ENCODE results near the gene SPATA12. TPM values are rescaled to one million over a fixed set of nuclear protein-coding genes. Genes with fewer than 3 reads are reported as not detected.

Gene SPATA12, protein sequence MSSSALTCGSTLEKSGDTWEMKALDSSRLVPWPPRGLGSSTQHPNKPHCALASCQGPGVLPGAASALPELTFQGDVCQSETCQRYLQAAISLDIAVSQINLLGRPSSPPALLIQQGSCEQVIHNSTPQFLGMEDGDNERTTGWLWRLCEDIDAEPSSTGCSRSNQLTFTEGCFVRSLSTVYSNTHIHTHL
- total RNA-seq (2014; rRNA removed; shearing (Covaris generic)) (0.10 TPM in 1 of 2 replicates, not detected in the other), polyA plus RNA-seq (2016; fragmentation: Nextera tagmentation; extraction: Ambion mirVana) (0.65 and 0.70 TPM in 2 replicates)
- long read RNA-seq, partial matches to known transcripts, result 0 of 1 reads
- long read RNA-seq, other reads (novel, unspliced or antisense), result 0 of 1 reads

DNA sequence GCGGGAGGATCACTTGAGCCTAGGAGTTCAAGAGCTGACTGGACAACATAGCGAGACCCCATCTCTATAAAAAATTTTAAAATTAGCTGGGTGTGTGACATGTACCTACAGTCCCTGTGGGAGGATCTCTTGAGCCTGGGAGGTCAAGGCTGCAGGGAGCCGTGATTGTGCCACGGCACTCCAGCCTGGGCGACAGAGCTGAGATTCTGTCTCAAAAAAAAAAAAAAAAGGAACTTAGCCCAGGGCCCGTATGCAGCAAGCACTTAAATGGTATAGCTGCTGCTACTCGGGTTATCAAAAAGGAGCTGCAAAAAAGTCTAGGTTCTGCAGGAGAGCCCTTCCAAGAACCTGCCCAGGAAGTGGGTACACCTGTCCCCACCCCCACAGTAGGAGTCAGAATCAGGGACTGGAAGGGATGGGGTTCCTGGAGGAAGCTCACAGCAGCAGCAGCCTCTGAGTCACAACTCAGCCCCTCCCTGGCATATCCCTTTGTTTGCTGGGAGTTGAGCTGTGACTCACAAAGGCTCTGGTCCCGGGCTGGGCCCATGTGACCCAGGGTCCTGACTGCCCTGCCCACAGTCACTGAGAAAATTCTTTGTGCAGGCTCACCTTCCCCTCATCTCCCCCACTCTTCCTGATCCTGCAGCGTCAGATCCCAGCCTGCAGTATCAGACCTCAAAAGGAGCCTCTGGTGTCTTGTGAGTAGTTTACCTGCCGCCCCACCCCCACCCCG lies at the start of gene SPATA12:
SPATA12 (plus strand) TSS at position 576 of the 733 bp plus-strand sequence. CDS start 13,031 bp downstream, outside the sequence.
- H2AFZ ChIP-seq, result no peak within 1 kb of the TSS
- H4K20me1 ChIP-seq (replicated peaks; ENCODE audit: insufficient read depth), result no peaks in the 10 kb centered on the region
- peak; percentile 92 for DNase-seq (ENCODE audit: low spot score)
- no peaks in the 10 kb centered on the region for H3K27me3 ChIP-seq (ENCODE audit: insufficient read depth)
- Mint-ChIP-seq H3K9me3 (no peaks in the 10 kb centered on the region), H3K36me3 (ENCODE audit: low read depth) (no peaks in the 10 kb centered on the region; the same call in 2 of the 3 replicates), H3K4me1 (peaks cover 29% of the 10 kb centered on the region), H3K27me3 (ENCODE audit: insufficient read depth, low read depth, poor library complexity) (peaks cover 3% of the 10 kb centered on the region), H3K4me3 (peak within 1 kb of the TSS; percentile 58; the same call in 2 of the 3 replicates), H3K27ac (peak within 1 kb of the TSS; percentile 99)
- peak; percentile 93 for ATAC-seq
- no peaks in the 10 kb centered on the region for H3K36me3 ChIP-seq (ENCODE audit: insufficient read depth)
- H3K9me2 ChIP-seq (ENCODE audit: insufficient read depth), result no peaks in the 10 kb centered on the region
- peaks cover 22% of the 10 kb centered on the region for H3K4me1 ChIP-seq (ENCODE audit: insufficient read depth)
- H3K4me3 ChIP-seq, result no peak within 1 kb of the TSS
- H3K4me2 ChIP-seq, result peak within 1 kb of the TSS; percentile 31; the same call in 1 of the 2 replicates
- 0 out of 2 replicates have a peak, but pooled peaks cover 2% of the 10 kb centered on the region for H3F3A ChIP-seq (replicated peaks; ENCODE audit: low read depth)
- H3K27ac ChIP-seq (ENCODE audit: low read depth), result peak within 1 kb of the TSS; percentile 85
- no peaks in the 10 kb centered on the region for H3K79me2 ChIP-seq (replicated peaks; ENCODE audit: insufficient read depth)
- TF ChIP-seq JUNB (IDR thresholded peaks at IDR 0.05; ENCODE audit: unreplicated experiment), result no peak
- peak; percentile 52 for TF ChIP-seq CREB1 (CRISPR knock-in tag; IDR thresholded peaks at IDR 0.05; ENCODE audit: low read depth)

DNA sequence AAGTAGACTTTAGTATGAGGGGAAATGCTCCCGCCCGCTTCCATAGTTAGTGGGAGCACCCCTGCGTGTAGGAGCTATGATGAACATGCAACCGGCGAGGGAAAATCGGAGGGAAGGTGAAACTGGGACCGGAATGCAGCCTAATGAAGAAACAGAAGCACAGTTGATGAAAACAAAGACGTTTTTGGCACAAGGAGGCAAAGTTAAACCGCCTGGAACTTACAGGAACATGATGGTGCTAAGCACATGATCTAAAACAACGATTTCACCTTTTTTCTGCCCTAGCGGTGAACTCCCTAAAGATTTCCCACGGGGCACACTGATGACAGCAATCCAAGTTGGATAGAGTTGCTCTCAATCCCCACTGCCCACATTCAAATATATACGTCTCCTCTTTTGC lies 49.4 kb upstream of the SPATA12 start:
- H3K4me1 ChIP-seq (ENCODE audit: insufficient read depth), result peaks cover 33% of the 10 kb centered on the region
- H3F3A ChIP-seq (replicated peaks; ENCODE audit: low read depth), result peaks cover 8% of the 10 kb centered on the region
- no peaks in the 10 kb centered on the region for H4K20me1 ChIP-seq (replicated peaks; ENCODE audit: insufficient read depth)
- no peak overlapping the region for H3K4me2 ChIP-seq
- no peak overlapping the region; the same call in 2 of the 3 replicates for H3K4me3 Mint-ChIP-seq
- peaks cover 15% of the 10 kb centered on the region for H3K36me3 Mint-ChIP-seq (ENCODE audit: low read depth)
- H3K27me3 ChIP-seq (ENCODE audit: insufficient read depth), result no peaks in the 10 kb centered on the region
- no peak overlapping the region for H3K27ac ChIP-seq (ENCODE audit: low read depth)
- no peak overlapping the region for H3K27ac Mint-ChIP-seq
- ATAC-seq (no peak), DNase-seq (ENCODE audit: low spot score) (no peak)
- peaks cover 8% of the 10 kb centered on the region for H3K27me3 Mint-ChIP-seq (ENCODE audit: insufficient read depth, low read depth, poor library complexity)
- H3K9me3 Mint-ChIP-seq, result peaks cover 12% of the 10 kb centered on the region; the same call in 2 of the 3 replicates
- peaks cover 28% of the 10 kb centered on the region for H3K4me1 Mint-ChIP-seq
- H3K9me2 ChIP-seq (ENCODE audit: insufficient read depth), result no peaks in the 10 kb centered on the region
- H3K36me3 ChIP-seq (ENCODE audit: insufficient read depth), result no peaks in the 10 kb centered on the region
- TF ChIP-seq ZNF114 (CRISPR knock-in tag; IDR thresholded peaks at IDR 0.05), result no peak
- TF ChIP-seq, protein P1, sequence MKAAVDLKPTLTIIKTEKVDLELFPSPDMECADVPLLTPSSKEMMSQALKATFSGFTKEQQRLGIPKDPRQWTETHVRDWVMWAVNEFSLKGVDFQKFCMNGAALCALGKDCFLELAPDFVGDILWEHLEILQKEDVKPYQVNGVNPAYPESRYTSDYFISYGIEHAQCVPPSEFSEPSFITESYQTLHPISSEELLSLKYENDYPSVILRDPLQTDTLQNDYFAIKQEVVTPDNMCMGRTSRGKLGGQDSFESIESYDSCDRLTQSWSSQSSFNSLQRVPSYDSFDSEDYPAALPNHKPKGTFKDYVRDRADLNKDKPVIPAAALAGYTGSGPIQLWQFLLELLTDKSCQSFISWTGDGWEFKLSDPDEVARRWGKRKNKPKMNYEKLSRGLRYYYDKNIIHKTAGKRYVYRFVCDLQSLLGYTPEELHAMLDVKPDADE (IDR thresholded peaks at IDR 0.05), result no peak
- H3K79me2 ChIP-seq (replicated peaks; ENCODE audit: insufficient read depth), result no peaks in the 10 kb centered on the region
- no peak overlapping the region for H3K4me3 ChIP-seq
- H2AFZ ChIP-seq, result no peak overlapping the region

DNA sequence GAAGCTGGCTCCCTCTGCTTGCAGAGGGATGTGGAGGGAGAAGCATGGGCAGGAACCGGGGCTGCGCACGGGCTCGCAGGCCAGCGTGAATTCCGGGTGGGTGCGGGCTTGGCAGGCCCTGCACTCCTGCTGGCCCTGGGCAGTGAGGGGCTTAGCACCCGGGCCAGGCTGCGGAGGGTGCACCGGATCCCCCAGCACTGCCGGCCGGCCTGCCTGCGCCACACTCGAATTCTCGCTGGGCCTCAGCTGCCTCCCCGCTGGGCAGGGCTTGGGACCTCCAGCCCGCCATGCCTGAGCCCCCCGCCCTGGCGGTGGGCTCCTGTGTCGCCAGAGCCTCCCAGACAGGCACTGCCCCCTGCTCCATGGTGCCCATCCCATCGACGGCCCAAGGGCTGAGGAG lies 47.6 kb upstream of the SPATA12 start:
- peaks cover 39% of the 10 kb centered on the region for H3K4me1 ChIP-seq (ENCODE audit: insufficient read depth)
- H3K27me3 Mint-ChIP-seq (ENCODE audit: insufficient read depth, low read depth, poor library complexity), result peaks cover 8% of the 10 kb centered on the region
- no peak overlapping the region for H3K4me3 ChIP-seq
- H3K27ac ChIP-seq (ENCODE audit: low read depth), result no peak overlapping the region
- H3K79me2 ChIP-seq (replicated peaks; ENCODE audit: insufficient read depth), result no peaks in the 10 kb centered on the region
- ATAC-seq (no peak), DNase-seq (ENCODE audit: low spot score) (no peak)
- peaks cover 15% of the 10 kb centered on the region for H3K36me3 Mint-ChIP-seq (ENCODE audit: low read depth)
- no peaks in the 10 kb centered on the region for H3K36me3 ChIP-seq (ENCODE audit: insufficient read depth)
- peaks cover 29% of the 10 kb centered on the region for H3K4me1 Mint-ChIP-seq
- no peaks in the 10 kb centered on the region for H3K9me2 ChIP-seq (ENCODE audit: insufficient read depth)
- peaks cover 5% of the 10 kb centered on the region for H3F3A ChIP-seq (replicated peaks; ENCODE audit: low read depth)
- no peak overlapping the region for H3K4me2 ChIP-seq
- no peaks in the 10 kb centered on the region for H4K20me1 ChIP-seq (replicated peaks; ENCODE audit: insufficient read depth)
- H3K9me3 Mint-ChIP-seq, result peaks cover 12% of the 10 kb centered on the region; the same call in 2 of the 3 replicates
- no peak overlapping the region for H3K4me3 Mint-ChIP-seq
- no peaks in the 10 kb centered on the region for H3K27me3 ChIP-seq (ENCODE audit: insufficient read depth)
- no peak overlapping the region for H2AFZ ChIP-seq
- no peak overlapping the region for H3K27ac Mint-ChIP-seq
- TF ChIP-seq, protein P2, sequence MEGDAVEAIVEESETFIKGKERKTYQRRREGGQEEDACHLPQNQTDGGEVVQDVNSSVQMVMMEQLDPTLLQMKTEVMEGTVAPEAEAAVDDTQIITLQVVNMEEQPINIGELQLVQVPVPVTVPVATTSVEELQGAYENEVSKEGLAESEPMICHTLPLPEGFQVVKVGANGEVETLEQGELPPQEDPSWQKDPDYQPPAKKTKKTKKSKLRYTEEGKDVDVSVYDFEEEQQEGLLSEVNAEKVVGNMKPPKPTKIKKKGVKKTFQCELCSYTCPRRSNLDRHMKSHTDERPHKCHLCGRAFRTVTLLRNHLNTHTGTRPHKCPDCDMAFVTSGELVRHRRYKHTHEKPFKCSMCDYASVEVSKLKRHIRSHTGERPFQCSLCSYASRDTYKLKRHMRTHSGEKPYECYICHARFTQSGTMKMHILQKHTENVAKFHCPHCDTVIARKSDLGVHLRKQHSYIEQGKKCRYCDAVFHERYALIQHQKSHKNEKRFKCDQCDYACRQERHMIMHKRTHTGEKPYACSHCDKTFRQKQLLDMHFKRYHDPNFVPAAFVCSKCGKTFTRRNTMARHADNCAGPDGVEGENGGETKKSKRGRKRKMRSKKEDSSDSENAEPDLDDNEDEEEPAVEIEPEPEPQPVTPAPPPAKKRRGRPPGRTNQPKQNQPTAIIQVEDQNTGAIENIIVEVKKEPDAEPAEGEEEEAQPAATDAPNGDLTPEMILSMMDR (conservative IDR thresholded peaks at IDR 0.05; ENCODE audit: low read depth in 2 of 2), result no peak
- TF ChIP-seq EZH2 (IDR thresholded peaks at IDR 0.05; ENCODE audit: low read depth, unreplicated experiment) (no peak), EZH2phosphoT487 (IDR thresholded peaks at IDR 0.05; ENCODE audit: unreplicated experiment) (no peak), ZNF331 (CRISPR knock-in tag; IDR thresholded peaks at IDR 0.05; ENCODE audit: low read depth) (no peak), STAT1 (IDR thresholded peaks at IDR 0.05; ENCODE audit: unreplicated experiment) (no peak)
- TF ChIP-seq, protein P1 (IDR thresholded peaks at IDR 0.05), result no peak

Measured in GM23338 (cell line).